GM21367 (cell line): ENCODE measurements around the gene NFKBIA.
"Not testable (repeated sequence)": the region's sequence is repeated elsewhere in the genome, so short reads cannot be mapped to it uniquely, and the experiment has no call there.

Experiments used
- ATAC-seq: cut with Tn5 transposase; IDR thresholded peaks from one replicate; pipeline ENCODE4 v1.9.1; 2021; ENCODE audit not compliant: unreplicated experiment

NFKBIA gene

DNA sequence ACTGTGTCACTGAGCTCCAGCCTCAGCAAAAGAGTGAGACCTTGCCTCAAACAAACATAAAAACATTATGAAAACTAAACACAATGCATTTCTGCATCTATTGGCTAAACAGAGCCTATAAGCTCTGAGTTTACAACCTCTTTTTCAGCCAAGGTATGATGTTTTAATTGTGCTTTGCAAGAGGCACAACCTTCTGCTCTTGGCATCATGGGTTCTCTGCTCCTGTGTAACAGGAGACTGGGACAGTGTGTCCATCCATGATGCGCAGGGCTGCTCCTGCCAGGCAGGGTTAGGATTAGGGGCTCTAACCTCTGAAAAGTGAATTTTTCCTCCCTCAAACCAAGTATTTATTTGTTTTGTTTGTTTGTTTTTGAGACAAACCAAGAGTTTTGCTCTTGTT, 5.0 kb upstream of the NFKBIA start:
- no peak for ATAC-seq

GRCh38 chr14:35408026-35408425, 3.5 kb upstream of the NFKBIA start:
- ATAC-seq, result no peak

GRCh38 chr14:35407306-35407630, 2.7 kb upstream of the NFKBIA start:
- no peak for ATAC-seq

GRCh38 chr14:35406506-35407305, 2.2 kb upstream of the NFKBIA start:
- ATAC-seq, result no peak

- no peak for ATAC-seq
Measured at GRCh38 chr14:35406090-35406489, 1.5 kb upstream of the NFKBIA start.

- no peak for ATAC-seq
Measured at GRCh38 chr14:35405304-35405996, 901 bp upstream of the NFKBIA start.

GRCh38 chr14:35403603-35404448, 723 bp downstream of the NFKBIA start:
- peak; percentile 46 for ATAC-seq

DNA sequence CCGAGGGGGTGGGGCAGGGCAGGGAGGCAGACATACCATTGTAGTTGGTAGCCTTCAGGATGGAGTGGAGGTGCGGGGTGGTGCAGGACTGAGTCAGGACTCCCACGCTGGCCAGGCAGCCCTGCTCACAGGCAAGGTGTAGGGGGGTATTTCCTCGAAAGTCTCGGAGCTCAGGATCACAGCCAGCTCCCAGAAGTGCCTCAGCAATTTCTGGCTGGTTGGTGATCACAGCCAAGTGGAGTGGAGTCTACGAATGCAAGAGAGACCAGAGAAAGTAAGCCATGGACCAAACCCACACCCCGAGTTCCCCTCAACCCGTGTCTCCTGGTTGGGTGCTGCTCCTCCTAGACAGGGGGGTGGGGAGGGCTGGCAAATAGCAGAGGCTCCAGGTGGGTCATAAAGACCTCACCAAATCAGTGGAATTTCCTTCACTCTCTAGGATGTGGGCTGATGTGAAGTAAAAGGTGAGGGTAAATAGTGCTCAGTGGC, 1.4 kb downstream of the NFKBIA start:
- no peak for ATAC-seq

- no peak for ATAC-seq
Measured at GRCh38 chr14:35402323-35403113, 2.0 kb downstream of the NFKBIA start.

- no peak for ATAC-seq
Measured at GRCh38 chr14:35401422-35402265, 2.9 kb downstream of the NFKBIA start.

DNA sequence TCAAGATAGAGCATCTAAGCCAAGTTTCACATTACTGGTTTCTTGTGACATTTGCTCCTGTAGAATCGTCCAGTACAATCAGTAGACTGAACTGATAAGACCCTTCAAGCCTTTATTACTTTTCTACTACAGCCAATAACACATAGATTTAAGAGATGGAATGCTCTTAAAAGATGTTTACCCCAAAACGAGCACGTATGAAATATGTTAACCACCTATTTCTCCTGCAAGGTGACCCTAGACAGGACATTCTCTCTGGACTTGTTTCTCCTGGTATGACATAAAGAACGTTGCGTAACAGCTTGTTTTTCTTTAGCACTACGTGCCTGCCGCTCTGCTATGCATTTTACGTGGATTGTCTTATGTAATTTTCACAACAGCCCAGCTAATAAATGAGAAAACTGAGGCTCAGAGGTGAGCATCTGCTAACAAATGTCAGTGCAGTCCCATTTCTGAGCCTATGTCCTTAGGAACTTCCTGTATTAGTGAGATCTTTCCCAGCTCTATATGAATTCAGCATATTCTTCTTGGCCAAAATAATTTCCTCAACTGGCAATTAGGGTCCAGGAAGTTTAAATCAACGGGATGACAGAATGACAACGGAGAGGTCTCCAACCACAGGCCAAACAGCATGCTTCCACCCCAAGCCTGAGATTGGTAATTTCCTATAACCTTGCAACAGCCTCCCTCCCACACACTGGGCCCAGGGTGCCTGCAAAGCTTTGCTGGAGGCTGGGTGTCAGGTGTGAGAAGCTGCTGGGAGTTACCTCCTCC, 3.7 kb downstream of the NFKBIA start:
- no peak for ATAC-seq

- no peak for ATAC-seq
Measured at GRCh38 chr14:35399083-35399937, 5.2 kb downstream of the NFKBIA start.

DNA sequence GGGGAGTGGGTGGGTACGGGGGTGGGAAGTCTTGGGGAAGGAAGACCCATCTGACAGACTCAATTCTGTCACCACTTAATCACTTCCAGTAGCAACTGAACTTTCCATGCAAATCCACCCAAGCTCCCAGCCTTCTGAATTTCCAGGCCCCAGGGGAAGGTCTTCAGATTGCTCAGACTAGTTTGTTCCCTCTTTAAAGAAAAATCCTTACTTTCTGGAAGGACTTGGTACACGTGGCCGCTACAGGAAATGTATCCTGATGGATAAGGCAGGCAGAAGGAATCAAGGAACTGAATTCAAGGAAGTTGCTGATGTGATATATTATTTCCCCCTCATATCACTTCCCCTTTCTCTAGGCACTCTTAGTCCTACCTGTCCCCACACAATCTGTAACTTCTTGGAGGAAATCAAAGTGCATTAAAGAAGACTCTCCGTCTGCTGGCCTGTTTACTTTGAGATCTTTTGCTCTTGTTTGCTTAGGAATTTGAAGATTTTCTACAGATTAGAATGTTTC, 6.4 kb downstream of the NFKBIA start:
- ATAC-seq, result no peak

- ATAC-seq, result not testable (repeated sequence)
Measured at GRCh38 chr14:35396610-35397009, 7.9 kb downstream of the NFKBIA start.

DNA sequence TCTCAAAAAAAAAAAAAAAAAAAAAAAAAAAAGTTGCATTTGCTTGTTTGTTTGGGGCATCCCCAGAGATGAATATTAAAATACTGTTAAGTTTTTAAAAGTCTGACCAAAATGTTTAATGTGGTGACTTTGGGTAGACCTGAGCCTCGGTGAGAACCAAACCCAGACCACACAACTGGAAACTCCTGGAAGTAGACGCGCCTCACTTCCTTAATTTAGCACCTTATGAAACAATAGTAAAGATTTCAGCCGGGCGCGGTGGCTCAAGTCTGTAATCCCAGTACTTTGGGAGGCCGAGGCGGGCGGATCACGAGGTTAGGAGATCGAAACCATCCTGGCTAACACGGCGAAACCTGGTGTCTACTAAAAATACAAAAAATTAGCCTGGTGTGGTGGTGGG, 9.3 kb downstream of the NFKBIA start:
- no peak for ATAC-seq

DNA sequence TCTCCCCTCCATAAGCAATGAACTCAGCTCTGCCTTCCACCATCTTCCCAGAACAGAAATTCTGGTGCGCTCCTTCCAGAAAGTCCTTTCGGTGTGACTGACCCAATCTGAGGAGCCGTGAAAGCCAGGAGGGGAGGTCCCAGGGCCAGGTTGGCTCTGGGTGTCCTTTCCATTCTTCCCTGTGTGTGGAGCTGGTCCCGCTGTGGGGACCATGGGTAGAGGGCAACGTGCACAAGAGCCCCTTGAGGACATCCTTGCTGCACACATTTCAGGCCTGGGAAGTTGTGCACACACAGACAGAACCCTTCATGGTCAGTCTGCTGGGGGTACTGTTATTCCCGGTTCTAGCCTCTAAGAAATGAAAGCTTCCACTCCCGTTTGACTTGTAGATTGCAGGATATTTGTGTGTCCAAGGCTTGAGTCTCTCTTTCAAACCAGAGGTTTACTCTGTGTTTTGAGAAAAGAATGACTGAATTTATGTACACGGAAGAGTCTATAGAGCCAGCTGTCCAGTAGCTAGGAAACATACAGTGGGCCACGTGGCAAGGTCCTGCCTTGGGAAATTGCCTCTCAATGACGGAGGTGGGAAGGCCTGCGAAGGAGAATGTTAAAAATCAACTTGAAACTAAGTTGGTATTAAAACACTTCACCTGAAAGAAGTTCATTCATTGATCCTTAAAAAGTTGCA, 10.1 kb downstream of the NFKBIA start:
- no peak for ATAC-seq

GRCh38 chr14:35393826-35394225, 10.7 kb downstream of the NFKBIA start:
- no peak for ATAC-seq
